ENCODE data around the gene MYO3B.
A peak's percentile ranks its signal among the peaks of the same experiment; 100 is the strongest.

The MYO3B gene

GRCh38 chr2:170332676-170333402 is 154.9 kb downstream of the MYO3B start:
- Histone ChIP-seq H3K4me3 (ENCODE audit: low read depth, low read length) (no peak overlapping the region), H3K36me3 (no peaks in the 10 kb centered on the region), H3K27me3 (ENCODE audit: insufficient read depth, low read depth, severe bottlenecking) (no peaks in the 10 kb centered on the region), H3K9me3 (ENCODE audit: severe bottlenecking) (peaks cover 3% of the 10 kb centered on the region), H3K27ac (no peak overlapping the region)
- DNase-seq, result peak; percentile 59
- TF ChIP-seq CTCF (IDR thresholded peaks at IDR 0.05; ENCODE audit: low read depth, low read length), result no peak

- Histone ChIP-seq H3K9me3 (ENCODE audit: severe bottlenecking) (peaks cover 3% of the 10 kb centered on the region), H3K27me3 (ENCODE audit: insufficient read depth, low read depth, severe bottlenecking) (no peaks in the 10 kb centered on the region), H3K4me3 (ENCODE audit: low read depth, low read length) (no peak overlapping the region), H3K36me3 (no peaks in the 10 kb centered on the region), H3K27ac (no peak overlapping the region)
- DNase-seq, result no peak
- TF ChIP-seq CTCF (IDR thresholded peaks at IDR 0.05; ENCODE audit: low read depth, low read length), result no peak
Measured at GRCh38 chr2:170335351-170335750, 157.4 kb downstream of the MYO3B start.

- Histone ChIP-seq H3K4me3 (ENCODE audit: low read depth, low read length) (no peak overlapping the region), H3K9me3 (ENCODE audit: severe bottlenecking) (peaks cover 3% of the 10 kb centered on the region), H3K27me3 (ENCODE audit: insufficient read depth, low read depth, severe bottlenecking) (no peaks in the 10 kb centered on the region), H3K27ac (no peak overlapping the region), H3K36me3 (no peaks in the 10 kb centered on the region)
- DNase-seq, result no peak
- no peak for TF ChIP-seq CTCF (IDR thresholded peaks at IDR 0.05; ENCODE audit: low read depth, low read length)
Measured at GRCh38 chr2:170336408-170336807, 158.5 kb downstream of the MYO3B start.

GRCh38 chr2:170336916-170337315 is 159.0 kb downstream of the MYO3B start:
- no peaks in the 10 kb centered on the region for H3K36me3 ChIP-seq
- no peak for DNase-seq
- TF ChIP-seq CTCF (IDR thresholded peaks at IDR 0.05; ENCODE audit: low read depth, low read length), result no peak
- H3K27me3 ChIP-seq (ENCODE audit: insufficient read depth, low read depth, severe bottlenecking), result no peaks in the 10 kb centered on the region
- H3K4me3 ChIP-seq (ENCODE audit: low read depth, low read length), result no peak overlapping the region
- no peak overlapping the region for H3K27ac ChIP-seq
- H3K9me3 ChIP-seq (ENCODE audit: severe bottlenecking), result peaks cover 1% of the 10 kb centered on the region

GRCh38 chr2:170339322-170339721 is 161.4 kb downstream of the MYO3B start:
- TF ChIP-seq CTCF (IDR thresholded peaks at IDR 0.05; ENCODE audit: low read depth, low read length), result no peak
- DNase-seq, result peak; percentile 17
- Histone ChIP-seq H3K4me3 (ENCODE audit: low read depth, low read length) (no peak overlapping the region), H3K27me3 (ENCODE audit: insufficient read depth, low read depth, severe bottlenecking) (no peaks in the 10 kb centered on the region), H3K9me3 (ENCODE audit: severe bottlenecking) (no peaks in the 10 kb centered on the region), H3K36me3 (no peaks in the 10 kb centered on the region), H3K27ac (no peak overlapping the region)
